ENCODE results near the gene CCDC175. TPM values are rescaled to one million over a fixed set of nuclear protein-coding genes. Genes with fewer than 3 reads are reported as not detected.

The CCDC175 gene
- total and polyA plus RNA-seq, 10 of the 15 experiments (the other 5 are each of a cell fraction or from before 2014, with no cell fraction given) = not detected

DNA sequence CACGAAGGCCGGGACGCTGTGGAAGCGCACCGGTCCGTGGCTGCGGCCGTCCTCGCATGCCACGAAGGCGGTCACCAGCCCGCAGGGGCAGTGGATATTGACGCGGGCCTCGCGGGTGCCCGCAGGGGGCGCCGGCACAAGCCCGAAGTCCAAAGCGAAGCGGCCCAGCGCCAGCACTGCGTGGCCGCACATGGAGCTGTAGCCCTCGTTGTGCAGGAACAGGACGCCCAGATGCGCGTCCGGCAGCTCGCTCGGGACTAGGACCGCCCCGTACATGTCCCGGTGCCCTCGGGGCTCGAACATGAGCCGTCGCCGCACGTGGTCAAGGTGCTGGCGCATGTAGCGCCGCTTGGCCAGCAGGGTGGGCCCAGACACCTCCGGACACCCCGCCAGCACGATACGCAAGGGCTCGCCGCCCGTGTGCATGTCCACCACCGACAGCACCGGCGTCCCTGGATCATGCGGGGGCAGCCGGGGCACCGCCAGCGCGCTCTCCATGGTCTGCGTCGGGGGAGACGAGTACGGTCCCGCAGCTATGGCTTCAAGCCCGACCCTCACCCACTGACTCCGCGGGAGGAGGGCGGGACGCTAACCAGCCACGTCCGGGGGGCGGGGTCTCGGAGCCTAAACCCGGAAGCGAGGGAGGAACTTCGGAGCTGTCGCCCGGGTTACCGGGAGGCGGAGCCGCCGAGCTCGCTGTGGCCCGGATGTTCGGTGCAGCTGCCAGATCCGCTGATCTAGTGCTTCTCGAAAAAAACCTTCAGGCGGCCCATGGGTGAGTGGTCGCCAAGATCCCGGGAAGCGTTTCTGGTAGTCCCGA, 92.6 kb downstream of the CCDC175 start, which contains the start of the genes JKAMP and L3HYPDH (continued):
- TF ChIP-seq SMARCA5 (IDR thresholded peaks at IDR 0.05) (peak; percentile 94; the same call in 1 of the 2 replicates), ZNF622 (IDR thresholded peaks at IDR 0.05) (no peak), YY1 (IDR thresholded peaks at IDR 0.05; ENCODE audit: low read depth, low read length) (peak; percentile 31), POU2F2 (IDR thresholded peaks at IDR 0.05; ENCODE audit: borderline replicate concordance, low read depth, low read length) (peak; percentile 10; the same call in 1 of the 3 replicates), CBX5 (IDR thresholded peaks at IDR 0.05; ENCODE audit: low read depth) (0 out of 2 replicates have a peak, but pooled peaks have one; percentile 11), KLF5 (IDR thresholded peaks at IDR 0.05; ENCODE audit: partially characterized antibody) (peak; percentile 24), CHD2 (IDR thresholded peaks at IDR 0.05; ENCODE audit: borderline replicate concordance, low read depth, low read length) (0 out of 2 replicates have a peak, but pooled peaks have one; percentile 41), ATF7 (IDR thresholded peaks at IDR 0.05; ENCODE audit: low read depth) (no peak), ZNF217 (IDR thresholded peaks at IDR 0.05) (peak; percentile 93), MTA2 (IDR thresholded peaks at IDR 0.05; ENCODE audit: low read depth) (peak; percentile 10; the same call in 1 of the 2 replicates), BCL11A (IDR thresholded peaks at IDR 0.05; ENCODE audit: low read depth, low read length) (no peak), IKZF2 (IDR thresholded peaks at IDR 0.05) (peak; percentile 25 to 41; a peak in 2 of 4 replicates), POLR2A (IDR thresholded peaks at IDR 0.05; ENCODE audit: low read depth, low read length) (peak; percentile 95), TAF1 (IDR thresholded peaks at IDR 0.05; ENCODE audit: borderline replicate concordance, low read depth, low read length) (peak; percentile 30; the same call in 1 of the 2 replicates), RELA (IDR thresholded peaks at IDR 0.05; ENCODE audit: borderline replicate concordance, partially characterized antibody) (peak; percentile 21), SMAD1 (IDR thresholded peaks at IDR 0.05; ENCODE audit: low read depth, partially characterized antibody) (no peak), HDGF (IDR thresholded peaks at IDR 0.05) (peak; percentile 94), GABPA (IDR thresholded peaks at IDR 0.05; ENCODE audit: low read depth) (0 out of 2 replicates have a peak, but pooled peaks have one; percentile 49)
- TF ChIP-seq, protein P1, sequence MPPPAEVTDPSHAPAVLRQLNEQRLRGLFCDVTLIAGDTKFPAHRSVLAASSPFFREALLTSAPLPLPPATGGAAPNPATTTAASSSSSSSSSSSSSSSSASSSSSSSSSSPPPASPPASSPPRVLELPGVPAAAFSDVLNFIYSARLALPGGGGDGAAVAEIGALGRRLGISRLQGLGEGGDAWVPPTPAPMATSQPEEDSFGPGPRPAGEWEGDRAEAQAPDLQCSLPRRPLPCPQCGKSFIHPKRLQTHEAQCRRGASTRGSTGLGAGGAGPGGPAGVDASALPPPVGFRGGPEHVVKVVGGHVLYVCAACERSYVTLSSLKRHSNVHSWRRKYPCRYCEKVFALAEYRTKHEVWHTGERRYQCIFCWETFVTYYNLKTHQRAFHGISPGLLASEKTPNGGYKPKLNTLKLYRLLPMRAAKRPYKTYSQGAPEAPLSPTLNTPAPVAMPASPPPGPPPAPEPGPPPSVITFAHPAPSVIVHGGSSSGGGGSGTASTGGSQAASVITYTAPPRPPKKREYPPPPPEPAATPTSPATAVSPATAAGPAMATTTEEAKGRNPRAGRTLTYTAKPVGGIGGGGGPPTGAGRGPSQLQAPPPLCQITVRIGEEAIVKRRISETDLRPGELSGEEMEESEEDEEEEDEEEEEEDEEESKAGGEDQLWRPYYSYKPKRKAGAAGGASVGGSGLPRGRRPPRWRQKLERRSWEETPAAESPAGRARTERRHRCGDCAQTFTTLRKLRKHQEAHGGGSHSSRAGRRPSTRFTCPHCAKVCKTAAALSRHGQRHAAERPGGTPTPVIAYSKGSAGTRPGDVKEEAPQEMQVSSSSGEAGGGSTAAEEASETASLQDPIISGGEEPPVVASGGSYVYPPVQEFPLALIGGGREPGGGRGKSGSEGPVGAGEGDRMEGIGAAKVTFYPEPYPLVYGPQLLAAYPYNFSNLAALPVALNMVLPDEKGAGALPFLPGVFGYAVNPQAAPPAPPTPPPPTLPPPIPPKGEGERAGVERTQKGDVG (CRISPR knock-in tag; IDR thresholded peaks at IDR 0.05) = no peak
- TF ChIP-seq, protein P2, sequence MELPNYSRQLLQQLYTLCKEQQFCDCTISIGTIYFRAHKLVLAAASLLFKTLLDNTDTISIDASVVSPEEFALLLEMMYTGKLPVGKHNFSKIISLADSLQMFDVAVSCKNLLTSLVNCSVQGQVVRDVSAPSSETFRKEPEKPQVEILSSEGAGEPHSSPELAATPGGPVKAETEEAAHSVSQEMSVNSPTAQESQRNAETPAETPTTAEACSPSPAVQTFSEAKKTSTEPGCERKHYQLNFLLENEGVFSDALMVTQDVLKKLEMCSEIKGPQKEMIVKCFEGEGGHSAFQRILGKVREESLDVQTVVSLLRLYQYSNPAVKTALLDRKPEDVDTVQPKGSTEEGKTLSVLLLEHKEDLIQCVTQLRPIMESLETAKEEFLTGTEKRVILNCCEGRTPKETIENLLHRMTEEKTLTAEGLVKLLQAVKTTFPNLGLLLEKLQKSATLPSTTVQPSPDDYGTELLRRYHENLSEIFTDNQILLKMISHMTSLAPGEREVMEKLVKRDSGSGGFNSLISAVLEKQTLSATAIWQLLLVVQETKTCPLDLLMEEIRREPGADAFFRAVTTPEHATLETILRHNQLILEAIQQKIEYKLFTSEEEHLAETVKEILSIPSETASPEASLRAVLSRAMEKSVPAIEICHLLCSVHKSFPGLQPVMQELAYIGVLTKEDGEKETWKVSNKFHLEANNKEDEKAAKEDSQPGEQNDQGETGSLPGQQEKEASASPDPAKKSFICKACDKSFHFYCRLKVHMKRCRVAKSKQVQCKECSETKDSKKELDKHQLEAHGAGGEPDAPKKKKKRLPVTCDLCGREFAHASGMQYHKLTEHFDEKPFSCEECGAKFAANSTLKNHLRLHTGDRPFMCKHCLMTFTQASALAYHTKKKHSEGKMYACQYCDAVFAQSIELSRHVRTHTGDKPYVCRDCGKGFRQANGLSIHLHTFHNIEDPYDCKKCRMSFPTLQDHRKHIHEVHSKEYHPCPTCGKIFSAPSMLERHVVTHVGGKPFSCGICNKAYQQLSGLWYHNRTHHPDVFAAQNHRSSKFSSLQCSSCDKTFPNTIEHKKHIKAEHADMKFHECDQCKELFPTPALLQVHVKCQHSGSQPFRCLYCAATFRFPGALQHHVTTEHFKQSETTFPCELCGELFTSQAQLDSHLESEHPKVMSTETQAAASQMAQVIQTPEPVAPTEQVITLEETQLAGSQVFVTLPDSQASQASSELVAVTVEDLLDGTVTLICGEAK (IDR thresholded peaks at IDR 0.05; ENCODE audit: borderline replicate concordance) = peak; percentile 64; the same call in 1 of the 2 replicates
- TF ChIP-seq, protein P3, sequence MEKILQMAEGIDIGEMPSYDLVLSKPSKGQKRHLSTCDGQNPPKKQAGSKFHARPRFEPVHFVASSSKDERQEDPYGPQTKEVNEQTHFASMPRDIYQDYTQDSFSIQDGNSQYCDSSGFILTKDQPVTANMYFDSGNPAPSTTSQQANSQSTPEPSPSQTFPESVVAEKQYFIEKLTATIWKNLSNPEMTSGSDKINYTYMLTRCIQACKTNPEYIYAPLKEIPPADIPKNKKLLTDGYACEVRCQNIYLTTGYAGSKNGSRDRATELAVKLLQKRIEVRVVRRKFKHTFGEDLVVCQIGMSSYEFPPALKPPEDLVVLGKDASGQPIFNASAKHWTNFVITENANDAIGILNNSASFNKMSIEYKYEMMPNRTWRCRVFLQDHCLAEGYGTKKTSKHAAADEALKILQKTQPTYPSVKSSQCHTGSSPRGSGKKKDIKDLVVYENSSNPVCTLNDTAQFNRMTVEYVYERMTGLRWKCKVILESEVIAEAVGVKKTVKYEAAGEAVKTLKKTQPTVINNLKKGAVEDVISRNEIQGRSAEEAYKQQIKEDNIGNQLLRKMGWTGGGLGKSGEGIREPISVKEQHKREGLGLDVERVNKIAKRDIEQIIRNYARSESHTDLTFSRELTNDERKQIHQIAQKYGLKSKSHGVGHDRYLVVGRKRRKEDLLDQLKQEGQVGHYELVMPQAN (conservative IDR thresholded peaks at IDR 0.05) = peak; percentile 96

Data from GM12878 (cell line).